ENCODE measurements around the gene OXT.

DNA sequence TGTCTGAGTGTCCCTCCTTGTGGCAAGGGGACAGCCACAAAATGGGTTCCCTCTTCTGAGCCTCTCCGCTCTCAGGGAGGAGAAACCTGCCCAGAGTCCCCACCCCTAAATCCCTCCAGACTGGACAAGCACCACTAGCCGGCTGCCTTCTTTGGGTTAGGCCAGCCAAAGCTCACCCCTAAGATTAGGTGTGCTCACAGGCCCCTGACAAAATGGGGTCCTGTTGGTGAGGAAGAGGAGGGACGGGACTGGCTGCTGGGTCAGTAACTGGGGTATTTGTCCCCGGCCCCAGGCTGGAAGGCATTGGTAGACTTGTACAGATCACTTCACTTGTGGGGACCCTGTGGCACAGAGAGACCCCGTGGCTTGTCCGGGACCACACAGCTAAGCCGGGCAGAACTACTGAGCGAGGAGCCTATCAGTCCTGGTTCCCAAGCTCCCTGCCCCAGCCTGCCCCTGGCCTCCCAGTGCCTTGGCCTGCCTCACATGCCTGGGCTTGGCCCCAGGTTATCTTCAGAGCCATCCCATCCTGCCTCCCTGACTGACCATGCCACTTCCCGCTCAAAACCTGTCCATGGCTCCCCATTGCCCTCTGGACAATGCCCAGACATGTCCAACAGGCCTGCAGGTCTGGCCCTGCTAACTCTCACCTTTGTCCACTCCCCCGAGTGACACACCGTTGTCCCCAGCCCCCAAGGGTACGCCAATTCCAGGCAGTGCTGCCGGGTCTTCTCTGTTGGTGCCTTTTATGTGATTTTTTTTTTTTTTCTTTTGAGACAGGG is 23.6 kb downstream of the OXT start:
- TF ChIP-seq CTCF (IDR thresholded peaks at IDR 0.05), result no peak
- TF ChIP-seq POLR2A (IDR thresholded peaks at IDR 0.05), result no peak

Measured in body of pancreas (tissue), 4 donors.